Nephron progenitor cell (in vitro differentiated cells): Measurements from ENCODE around the gene RNASEH2B.

ENCODE experiments used
- DNase-seq: peaks from one replicate; pipeline ENCODE4 v3.0.0; 2021
- H3K27ac Mint-ChIP-seq: 2 replicates; pipeline ENCODE4 v1.8.0; 2021; ENCODE audit warnings: mild to moderate bottlenecking, moderate library complexity, mixed read lengths
- H3K27me3 Mint-ChIP-seq: 2 replicates; pipeline ENCODE4 v1.8.0; 2021; ENCODE audit warnings: mild to moderate bottlenecking, low read depth, mixed read lengths; ENCODE audit not compliant: poor library complexity
- H3K36me3 Mint-ChIP-seq: 2 replicates; pipeline ENCODE4 v1.8.0; 2021; ENCODE audit warnings: low read depth, mixed read lengths
- H3K4me1 Mint-ChIP-seq: 2 replicates; pipeline ENCODE4 v1.8.0; 2021; ENCODE audit warnings: mixed read lengths
- H3K4me3 Mint-ChIP-seq: 2 replicates; pipeline ENCODE4 v1.8.0; 2021; ENCODE audit warnings: mild to moderate bottlenecking, moderate library complexity, mixed read lengths
- H3K9me3 Mint-ChIP-seq: 2 replicates; pipeline ENCODE4 v1.8.0; 2021; ENCODE audit warnings: mild to moderate bottlenecking, moderate library complexity, mixed read lengths
- TF ChIP-seq, protein P1 (sequence below): fragments of 200-600 bp; sonication (generic); IDR thresholded peaks from 2 replicates; pipeline ENCODE4 v1.5.0; 2021; ENCODE audit warnings: antibody characterized with exemption

The RNASEH2B gene

DNA sequence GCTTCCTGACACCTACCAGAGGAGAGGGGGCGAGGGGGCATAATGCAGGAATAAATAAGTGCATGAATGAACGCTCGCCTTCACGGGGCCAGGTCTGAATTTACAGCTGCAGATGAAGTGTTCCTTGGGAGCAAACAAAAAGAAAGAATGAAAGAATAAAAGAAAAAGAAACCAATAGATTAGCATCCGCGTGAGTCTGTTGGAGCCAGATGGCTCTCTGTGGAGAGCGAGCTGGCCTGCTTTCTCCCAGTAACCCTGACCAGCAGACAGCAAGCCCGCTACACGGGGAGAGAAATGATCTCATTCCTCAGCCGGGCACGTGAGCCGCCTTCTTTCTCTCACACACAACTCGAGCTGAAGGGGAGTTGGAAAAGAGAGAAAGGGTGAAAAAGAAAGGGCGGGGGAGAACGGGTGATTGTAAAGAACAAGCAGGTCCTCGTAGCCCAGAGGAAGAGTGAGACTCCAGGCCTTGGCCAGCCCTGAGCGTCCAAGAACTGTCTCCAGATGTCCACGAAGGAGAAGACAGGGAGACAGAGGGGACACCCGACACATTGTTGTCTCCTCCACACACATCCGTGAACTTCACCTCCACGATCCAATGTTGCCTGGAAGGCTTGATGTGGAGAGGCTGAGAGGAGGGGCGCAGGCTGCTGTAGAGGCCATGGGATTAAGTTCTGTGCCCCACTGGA lies 81.4 kb downstream of the RNASEH2B start:
- H3K4me1 Mint-ChIP-seq = peaks cover 74% of the 10 kb centered on the region
- TF ChIP-seq, protein P1, sequence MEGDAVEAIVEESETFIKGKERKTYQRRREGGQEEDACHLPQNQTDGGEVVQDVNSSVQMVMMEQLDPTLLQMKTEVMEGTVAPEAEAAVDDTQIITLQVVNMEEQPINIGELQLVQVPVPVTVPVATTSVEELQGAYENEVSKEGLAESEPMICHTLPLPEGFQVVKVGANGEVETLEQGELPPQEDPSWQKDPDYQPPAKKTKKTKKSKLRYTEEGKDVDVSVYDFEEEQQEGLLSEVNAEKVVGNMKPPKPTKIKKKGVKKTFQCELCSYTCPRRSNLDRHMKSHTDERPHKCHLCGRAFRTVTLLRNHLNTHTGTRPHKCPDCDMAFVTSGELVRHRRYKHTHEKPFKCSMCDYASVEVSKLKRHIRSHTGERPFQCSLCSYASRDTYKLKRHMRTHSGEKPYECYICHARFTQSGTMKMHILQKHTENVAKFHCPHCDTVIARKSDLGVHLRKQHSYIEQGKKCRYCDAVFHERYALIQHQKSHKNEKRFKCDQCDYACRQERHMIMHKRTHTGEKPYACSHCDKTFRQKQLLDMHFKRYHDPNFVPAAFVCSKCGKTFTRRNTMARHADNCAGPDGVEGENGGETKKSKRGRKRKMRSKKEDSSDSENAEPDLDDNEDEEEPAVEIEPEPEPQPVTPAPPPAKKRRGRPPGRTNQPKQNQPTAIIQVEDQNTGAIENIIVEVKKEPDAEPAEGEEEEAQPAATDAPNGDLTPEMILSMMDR = no peak
- peak; percentile 26 for DNase-seq
- H3K27me3 Mint-ChIP-seq = no peaks in the 10 kb centered on the region
- H3K9me3 Mint-ChIP-seq = peaks cover 13% of the 10 kb centered on the region
- peak overlapping the region; percentile 44 for H3K4me3 Mint-ChIP-seq
- H3K27ac Mint-ChIP-seq = peak overlapping the region; percentile 76
- H3K36me3 Mint-ChIP-seq = peaks cover 6% of the 10 kb centered on the region

DNA sequence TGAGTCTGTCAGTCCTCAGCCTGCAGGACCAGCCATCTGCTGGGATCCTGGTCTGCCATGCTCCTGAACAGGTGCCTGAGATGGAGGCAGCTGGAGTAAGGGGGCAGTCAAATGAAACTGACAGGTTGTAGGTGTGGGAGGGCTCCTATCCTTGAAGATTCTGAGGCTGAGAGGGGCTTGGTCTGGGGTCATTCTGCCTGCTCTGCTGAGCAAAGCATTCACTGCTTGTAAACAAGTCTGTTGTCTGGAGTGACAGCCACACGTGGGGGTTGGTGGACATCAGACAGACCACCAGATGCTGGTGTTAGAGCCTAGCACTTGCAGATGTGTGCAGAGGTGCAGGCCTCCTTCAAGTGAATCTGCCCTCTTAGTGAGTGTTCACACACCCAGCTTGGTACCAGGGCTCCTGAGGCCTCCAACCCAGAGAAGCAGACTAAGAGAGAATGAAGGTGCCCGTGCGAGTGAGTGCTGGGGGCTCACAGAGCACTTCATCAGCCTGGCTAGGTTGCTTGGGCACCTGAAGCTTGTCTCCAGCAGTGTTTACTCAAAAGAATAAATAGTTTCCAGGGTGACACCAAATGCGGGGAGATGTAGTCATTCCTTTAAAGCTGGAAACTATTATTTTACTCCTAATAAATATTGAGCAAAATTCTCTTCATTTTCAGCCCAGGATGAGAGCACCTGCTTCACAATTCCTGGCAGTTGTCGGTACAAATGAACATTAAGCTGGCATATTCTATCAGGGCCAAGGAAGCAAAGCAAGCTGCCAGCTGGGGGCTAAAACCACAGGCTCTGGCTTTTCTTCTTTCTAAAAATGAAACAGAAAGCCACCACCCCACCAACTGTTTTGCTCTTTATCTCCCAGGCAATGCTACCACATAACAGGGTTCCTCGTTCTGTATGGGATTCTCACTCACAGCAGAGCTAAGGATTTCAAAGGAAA lies 82.3 kb downstream of the RNASEH2B start:
- Mint-ChIP-seq H3K4me1 (peaks cover 83% of the 10 kb centered on the region), H3K9me3 (peaks cover 10% of the 10 kb centered on the region), H3K36me3 (peaks cover 6% of the 10 kb centered on the region), H3K27ac (peak overlapping the region; percentile 76), H3K27me3 (no peaks in the 10 kb centered on the region), H3K4me3 (peak overlapping the region; percentile 39)
- peak; percentile 29 for DNase-seq
- TF ChIP-seq, protein P1 = no peak

DNA sequence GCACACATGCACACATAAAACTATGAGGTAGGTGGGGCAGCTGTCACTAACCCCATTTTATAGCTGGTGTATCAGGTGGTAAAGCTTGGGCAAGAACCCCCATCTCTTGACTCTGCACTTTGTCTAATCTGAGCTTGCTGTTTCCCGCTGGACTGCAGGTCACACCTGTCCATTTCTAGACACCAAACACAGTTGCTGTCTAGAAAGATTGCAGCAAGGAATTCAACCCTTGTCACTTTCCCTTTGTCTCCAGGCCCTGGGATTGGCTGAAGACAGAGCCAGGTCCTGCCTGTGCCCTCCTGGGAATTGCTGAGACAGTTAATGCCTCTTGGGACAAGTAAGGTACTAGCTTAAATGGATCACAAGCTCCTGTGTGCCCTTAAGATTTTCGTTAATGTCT lies 83.8 kb downstream of the RNASEH2B start:
- no peak overlapping the region for H3K27ac Mint-ChIP-seq
- H3K4me3 Mint-ChIP-seq = no peak overlapping the region
- TF ChIP-seq, protein P1 = no peak
- no peak for DNase-seq
- no peaks in the 10 kb centered on the region for H3K27me3 Mint-ChIP-seq
- peaks cover 6% of the 10 kb centered on the region for H3K36me3 Mint-ChIP-seq
- peaks cover 9% of the 10 kb centered on the region for H3K9me3 Mint-ChIP-seq
- H3K4me1 Mint-ChIP-seq = peaks cover 98% of the 10 kb centered on the region

DNA sequence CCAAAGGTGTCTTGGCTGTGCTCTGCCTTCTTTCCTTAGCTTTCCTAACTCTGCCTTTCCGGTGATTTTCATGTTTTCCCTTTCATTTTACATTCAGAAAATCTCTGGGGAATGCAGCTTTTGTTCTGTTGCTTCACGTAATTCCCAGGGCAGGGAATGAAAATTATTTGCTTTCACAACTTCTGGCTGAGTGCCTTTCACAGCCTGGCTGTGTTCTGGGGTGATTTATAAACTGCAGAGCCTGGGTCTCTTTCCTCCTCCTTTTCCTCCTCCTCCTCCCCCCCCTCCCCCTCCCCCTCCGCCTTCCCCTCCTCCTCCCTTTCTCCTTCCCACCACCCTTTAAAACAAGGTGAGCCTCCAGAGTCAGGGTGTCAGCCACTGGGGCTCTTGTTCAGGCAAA lies 84.3 kb downstream of the RNASEH2B start:
- no peaks in the 10 kb centered on the region for H3K27me3 Mint-ChIP-seq
- peak; percentile 19 for DNase-seq
- peaks cover 2% of the 10 kb centered on the region for H3K36me3 Mint-ChIP-seq
- TF ChIP-seq, protein P1 = no peak
- peak overlapping the region; percentile 88 for H3K27ac Mint-ChIP-seq
- peaks cover 5% of the 10 kb centered on the region for H3K9me3 Mint-ChIP-seq
- H3K4me1 Mint-ChIP-seq = peaks cover 99% of the 10 kb centered on the region
- H3K4me3 Mint-ChIP-seq = peak overlapping the region; percentile 24

DNA sequence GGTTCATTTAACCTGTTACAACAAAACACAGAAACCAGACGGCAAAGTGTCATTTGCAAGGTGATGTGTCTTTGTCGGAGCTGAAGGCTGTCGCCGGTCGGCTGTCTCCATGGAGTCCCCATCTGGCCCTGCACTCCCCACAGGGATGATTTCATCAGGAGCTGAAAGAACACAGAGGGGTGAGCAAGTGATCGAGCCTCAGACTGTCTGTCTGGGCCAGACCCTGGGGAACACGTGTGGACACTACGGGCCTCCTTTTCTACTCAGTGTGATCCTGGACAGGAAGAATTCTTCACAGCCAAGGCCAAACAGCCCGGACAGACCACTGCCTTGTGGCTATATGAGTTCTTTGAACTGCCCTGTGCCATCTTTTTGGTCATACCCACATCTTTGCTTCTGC lies 85.1 kb downstream of the RNASEH2B start:
- DNase-seq = no peak
- Mint-ChIP-seq H3K9me3 (no peaks in the 10 kb centered on the region), H3K36me3 (no peaks in the 10 kb centered on the region), H3K27me3 (peaks cover 5% of the 10 kb centered on the region), H3K4me1 (peaks cover 99% of the 10 kb centered on the region), H3K4me3 (no peak overlapping the region), H3K27ac (peak overlapping the region; percentile 88)
- TF ChIP-seq, protein P1 = no peak
